Activated B cell treated with CpG ODN at 0.5 μM for 24 hours (primary cell): ENCODE results near the gene FBXO40. TPM values are rescaled to one million over a fixed set of nuclear protein-coding genes. Genes with fewer than 3 reads are reported as not detected.

ENCODE experiments used
- ATAC-seq: fragments of 200-7000 bp; cut with Tn5 transposase; one replicate; pipeline ENCODE4 v1.10.0; 2021; ENCODE audit warnings: low read depth, mild to moderate bottlenecking, moderate library complexity
- CTCF ChIA-PET: fragments of 350-600 bp; sonication (Branson Sonifier 250); formaldehyde crosslinking; loops from one replicate; lab custom pipeline; 2021; ENCODE audit warnings: antibody characterized with exemption; lab: Charles Lee
- POLR2A ChIA-PET: fragments of 350-600 bp; sonication (Branson Sonifier 250); formaldehyde crosslinking; loops from one replicate; lab custom pipeline; 2021; ENCODE audit warnings: antibody characterized with exemption; lab: Charles Lee
- DNase-seq: peaks from one replicate; pipeline ENCODE4 v3.0.0; 2022
- H3K27ac Mint-ChIP-seq: one replicate; pipeline ENCODE4 v1.8.0; 2020; ENCODE audit warnings: mixed read lengths
- H3K27me3 Mint-ChIP-seq: one replicate; pipeline ENCODE4 v1.8.0; 2021; ENCODE audit warnings: mixed read lengths
- H3K36me3 Mint-ChIP-seq: one replicate; pipeline ENCODE4 v1.8.0; 2021; ENCODE audit warnings: low read depth, mixed read lengths
- H3K4me1 Mint-ChIP-seq: one replicate; pipeline ENCODE4 v1.8.0; 2021; ENCODE audit warnings: mixed read lengths
- H3K4me3 Mint-ChIP-seq: one replicate; pipeline ENCODE4 v1.8.0; 2020; ENCODE audit warnings: mild to moderate bottlenecking, mixed read lengths
- H3K9me3 Mint-ChIP-seq: one replicate; pipeline ENCODE4 v1.8.0; 2020; ENCODE audit warnings: mixed read lengths
- CTCF ChIP-seq: fragments of 200-600 bp; IDR thresholded peaks from one replicate; pipeline ENCODE4 v1.8.0; 2022; ENCODE audit warnings: antibody characterized with exemption, mild to moderate bottlenecking
- intact Hi-C: fragments of 100-400 bp; cut with micrococcal nuclease; formaldehyde crosslinking; loops from one replicate; pipeline ENCODE4 v1.15.1; 2024
- total RNA-seq: library from RNA; stranded (reverse); gene quantifications from 2 replicates; pipeline ENCODE4 v1.2.3, GENCODE V29; 2022

Gene FBXO40
- total RNA-seq, 1 donor from 2014 or later, result not detected

DNA sequence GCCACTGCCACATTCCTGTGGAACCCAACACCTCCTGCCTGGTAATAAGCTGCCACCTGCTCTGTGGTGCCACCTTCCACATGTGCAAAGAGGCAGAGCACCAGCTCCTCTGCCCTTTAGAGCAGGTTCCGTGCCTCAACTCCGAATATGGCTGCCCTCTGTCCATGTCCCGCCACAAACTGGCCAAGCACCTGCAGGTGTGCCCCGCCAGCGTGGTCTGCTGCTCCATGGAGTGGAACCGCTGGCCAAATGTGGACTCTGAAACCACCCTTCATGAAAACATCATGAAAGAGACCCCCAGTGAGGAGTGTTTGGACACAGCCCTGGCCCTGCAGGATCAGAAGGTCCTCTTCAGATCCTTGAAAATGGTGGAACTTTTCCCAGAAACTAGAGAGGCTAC, 28.3 kb downstream of the FBXO40 start:
- ATAC-seq (no peak), DNase-seq (no peak)
- no peaks in the 10 kb centered on the region for H3K4me1 Mint-ChIP-seq
- H3K27ac Mint-ChIP-seq, result no peak overlapping the region
- peaks cover 4% of the 10 kb centered on the region for H3K27me3 Mint-ChIP-seq
- CTCF ChIA-PET, result no interaction called here
- no peak overlapping the region for H3K4me3 Mint-ChIP-seq
- H3K9me3 Mint-ChIP-seq, result no peaks in the 10 kb centered on the region
- POLR2A ChIA-PET, result no interaction called here
- no peaks in the 10 kb centered on the region for H3K36me3 Mint-ChIP-seq
- TF ChIP-seq CTCF, result no peak
- intact Hi-C loops, result no loop called here

DNA sequence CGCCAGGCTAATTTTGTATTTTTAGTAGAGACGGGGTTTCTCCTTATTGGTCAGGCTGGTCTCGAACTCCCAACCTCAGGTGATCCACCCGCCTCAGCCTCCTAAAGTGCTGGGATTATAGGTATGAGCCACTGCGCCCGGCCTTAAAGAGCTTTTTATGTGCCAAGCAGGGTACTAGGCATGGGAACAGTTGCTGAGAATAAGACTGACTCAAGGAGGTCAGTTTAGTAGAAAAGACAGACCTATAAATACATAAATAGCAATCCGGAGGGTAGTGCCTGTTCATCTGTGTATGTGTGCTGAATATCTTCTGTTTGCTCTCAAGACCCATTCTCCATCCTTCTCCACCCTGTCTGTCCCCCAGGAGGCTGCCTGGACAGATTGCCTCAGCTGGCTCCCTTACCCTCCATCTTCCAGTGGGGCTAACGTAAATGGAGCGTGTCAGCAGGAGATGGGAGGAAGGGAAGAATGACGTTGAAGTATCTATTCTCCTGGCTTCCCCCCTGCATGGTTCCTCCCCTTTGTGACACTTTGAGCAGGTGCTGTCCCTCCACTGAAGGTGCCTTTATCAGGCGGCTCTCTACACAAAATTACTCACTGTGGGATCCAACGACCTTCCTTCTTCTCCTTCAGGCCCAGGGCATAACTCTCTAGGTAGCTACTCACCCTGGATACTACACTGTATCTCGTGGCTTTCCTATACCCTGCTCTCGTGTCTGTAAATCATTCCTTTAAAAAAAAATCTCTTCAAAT, 31.1 kb downstream of the FBXO40 start:
- Mint-ChIP-seq H3K4me1 (no peaks in the 10 kb centered on the region), H3K27ac (no peak overlapping the region), H3K27me3 (peaks cover 4% of the 10 kb centered on the region), H3K9me3 (no peaks in the 10 kb centered on the region), H3K4me3 (no peak overlapping the region), H3K36me3 (peaks cover 8% of the 10 kb centered on the region)
- ChIA-PET POLR2A (interaction anchor here (0.5 kb wide), 1 partner anchor 60 kb away, joined by 6 read pairs; no protein-coding TSS in a partner anchor), CTCF (no interaction called here)
- intact Hi-C loops, result no loop called here
- TF ChIP-seq CTCF, result no peak
- no peak for DNase-seq
- no peak for ATAC-seq

DNA sequence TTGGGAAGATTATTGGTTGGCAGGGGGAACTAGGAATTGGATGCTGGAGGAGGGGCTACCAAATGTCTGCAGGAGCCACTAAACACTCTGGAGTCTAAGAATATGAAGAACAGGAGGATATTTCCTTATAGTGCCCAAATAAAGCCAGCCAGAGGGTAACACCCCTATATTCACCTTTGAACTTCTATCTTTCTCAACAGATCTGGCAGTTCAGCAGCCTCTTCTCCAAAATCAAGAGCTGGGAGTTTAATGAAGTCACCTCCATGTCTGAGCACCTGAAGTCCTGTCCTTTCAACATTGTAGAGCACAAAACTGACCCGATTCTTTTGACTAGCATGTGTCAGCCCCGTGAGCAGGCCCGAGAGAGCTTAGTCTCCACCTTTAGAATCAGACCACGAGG, 33.3 kb downstream of the FBXO40 start:
- POLR2A ChIA-PET, result no interaction called here
- Mint-ChIP-seq H3K9me3 (no peaks in the 10 kb centered on the region), H3K27ac (no peak overlapping the region), H3K36me3 (peaks cover 30% of the 10 kb centered on the region), H3K4me1 (no peaks in the 10 kb centered on the region), H3K4me3 (no peak overlapping the region), H3K27me3 (peaks cover under 1% of the 10 kb centered on the region)
- intact Hi-C loops, result no loop called here
- TF ChIP-seq CTCF, result no peak
- no peak for ATAC-seq
- CTCF ChIA-PET, result no interaction called here
- DNase-seq, result no peak

- Mint-ChIP-seq H3K27me3 (no peaks in the 10 kb centered on the region), H3K27ac (no peak overlapping the region), H3K4me1 (no peaks in the 10 kb centered on the region), H3K36me3 (peaks cover 37% of the 10 kb centered on the region), H3K4me3 (no peak overlapping the region), H3K9me3 (no peaks in the 10 kb centered on the region)
- POLR2A ChIA-PET, result no interaction called here
- CTCF ChIA-PET, result no interaction called here
- TF ChIP-seq CTCF, result no peak
- DNase-seq, result no peak
- intact Hi-C loops, result no loop called here
- no peak for ATAC-seq
These were observed 34.0 kb downstream of the FBXO40 start for GRCh38 chr3:121627211-121627610.

- peaks cover 41% of the 10 kb centered on the region for H3K36me3 Mint-ChIP-seq
- no peak for TF ChIP-seq CTCF
- no peaks in the 10 kb centered on the region for H3K27me3 Mint-ChIP-seq
- no peaks in the 10 kb centered on the region for H3K9me3 Mint-ChIP-seq
- H3K27ac Mint-ChIP-seq, result no peak overlapping the region
- ChIA-PET POLR2A (no interaction called here), CTCF (no interaction called here)
- H3K4me3 Mint-ChIP-seq, result no peak overlapping the region
- intact Hi-C loops, result no loop called here
- no peak for ATAC-seq
- no peak for DNase-seq
- no peaks in the 10 kb centered on the region for H3K4me1 Mint-ChIP-seq
These were observed 34.4 kb downstream of the FBXO40 start for GRCh38 chr3:121627622-121628021.
